Neural crest cell (in vitro differentiated cells): ENCODE results near the gene MDFIC2. TPM values are rescaled to one million over a fixed set of nuclear protein-coding genes. Genes with fewer than 3 reads are reported as not detected.

Experiments
- DNase-seq: peaks from one replicate; pipeline ENCODE4 v3.0.0; 2021; ENCODE audit warnings: low read depth, mixed read lengths, low spot score
- H3K27ac Mint-ChIP-seq: one replicate; pipeline ENCODE4 v1.8.0; 2021; ENCODE audit warnings: mild to moderate bottlenecking, mixed read lengths; ENCODE audit not compliant: unreplicated experiment
- H3K27me3 Mint-ChIP-seq: 2 replicates; pipeline ENCODE4 v1.8.0; 2021; ENCODE audit warnings: low read depth, mild to moderate bottlenecking, mixed read lengths
- H3K36me3 Mint-ChIP-seq: 2 replicates; pipeline ENCODE4 v1.8.0; 2021; ENCODE audit warnings: low read depth, mild to moderate bottlenecking, mixed read lengths
- H3K4me1 Mint-ChIP-seq: 2 replicates; pipeline ENCODE4 v1.8.0; 2021; ENCODE audit warnings: mixed read lengths
- H3K4me3 Mint-ChIP-seq: one replicate; pipeline ENCODE4 v1.8.0; 2021; ENCODE audit warnings: mild to moderate bottlenecking, mixed read lengths
- H3K9me3 Mint-ChIP-seq: 2 replicates; pipeline ENCODE4 v1.8.0; 2021; ENCODE audit warnings: mixed read lengths
- total RNA-seq: library from RNA; stranded (reverse); gene quantifications from 2 replicates; pipeline ENCODE4 v1.2.1, GENCODE V29; 2021
- TF ChIP-seq, protein P1 (sequence below): fragments of 200-600 bp; sonication (generic); conservative IDR thresholded peaks from 2 replicates; pipeline ENCODE4 v1.5.0; 2021; ENCODE audit warnings: antibody characterized with exemption, mild to moderate bottlenecking

MDFIC2 gene
- total RNA-seq, 1 donor from 2014 or later = not detected

DNA sequence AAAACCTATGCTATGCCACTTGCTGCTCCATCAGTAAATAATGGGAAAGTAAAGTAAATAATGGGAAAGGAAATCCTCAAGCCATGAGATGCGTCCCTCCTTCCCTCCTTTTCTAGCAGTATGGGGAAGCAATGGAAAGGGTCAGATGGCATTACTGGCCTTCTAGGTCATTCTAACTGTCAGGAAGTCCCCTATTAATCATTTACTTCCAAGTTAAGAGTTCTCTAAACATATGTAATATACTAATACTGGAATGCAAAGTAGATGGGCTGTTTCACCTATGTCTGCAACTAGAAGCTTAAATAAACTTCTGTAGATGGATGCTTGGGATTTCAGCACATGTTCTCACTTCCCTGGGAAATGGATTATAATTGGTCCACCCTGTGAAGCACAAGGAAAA lies 55.9 kb downstream of the MDFIC2 start:
- DNase-seq = no peak
- no peak overlapping the region for H3K27ac Mint-ChIP-seq
- H3K4me3 Mint-ChIP-seq = no peak overlapping the region
- H3K9me3 Mint-ChIP-seq = no peaks in the 10 kb centered on the region
- H3K27me3 Mint-ChIP-seq = peaks cover 4% of the 10 kb centered on the region
- TF ChIP-seq, protein P1, sequence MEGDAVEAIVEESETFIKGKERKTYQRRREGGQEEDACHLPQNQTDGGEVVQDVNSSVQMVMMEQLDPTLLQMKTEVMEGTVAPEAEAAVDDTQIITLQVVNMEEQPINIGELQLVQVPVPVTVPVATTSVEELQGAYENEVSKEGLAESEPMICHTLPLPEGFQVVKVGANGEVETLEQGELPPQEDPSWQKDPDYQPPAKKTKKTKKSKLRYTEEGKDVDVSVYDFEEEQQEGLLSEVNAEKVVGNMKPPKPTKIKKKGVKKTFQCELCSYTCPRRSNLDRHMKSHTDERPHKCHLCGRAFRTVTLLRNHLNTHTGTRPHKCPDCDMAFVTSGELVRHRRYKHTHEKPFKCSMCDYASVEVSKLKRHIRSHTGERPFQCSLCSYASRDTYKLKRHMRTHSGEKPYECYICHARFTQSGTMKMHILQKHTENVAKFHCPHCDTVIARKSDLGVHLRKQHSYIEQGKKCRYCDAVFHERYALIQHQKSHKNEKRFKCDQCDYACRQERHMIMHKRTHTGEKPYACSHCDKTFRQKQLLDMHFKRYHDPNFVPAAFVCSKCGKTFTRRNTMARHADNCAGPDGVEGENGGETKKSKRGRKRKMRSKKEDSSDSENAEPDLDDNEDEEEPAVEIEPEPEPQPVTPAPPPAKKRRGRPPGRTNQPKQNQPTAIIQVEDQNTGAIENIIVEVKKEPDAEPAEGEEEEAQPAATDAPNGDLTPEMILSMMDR = no peak
- no peaks in the 10 kb centered on the region for H3K36me3 Mint-ChIP-seq
- H3K4me1 Mint-ChIP-seq = no peaks in the 10 kb centered on the region

DNA sequence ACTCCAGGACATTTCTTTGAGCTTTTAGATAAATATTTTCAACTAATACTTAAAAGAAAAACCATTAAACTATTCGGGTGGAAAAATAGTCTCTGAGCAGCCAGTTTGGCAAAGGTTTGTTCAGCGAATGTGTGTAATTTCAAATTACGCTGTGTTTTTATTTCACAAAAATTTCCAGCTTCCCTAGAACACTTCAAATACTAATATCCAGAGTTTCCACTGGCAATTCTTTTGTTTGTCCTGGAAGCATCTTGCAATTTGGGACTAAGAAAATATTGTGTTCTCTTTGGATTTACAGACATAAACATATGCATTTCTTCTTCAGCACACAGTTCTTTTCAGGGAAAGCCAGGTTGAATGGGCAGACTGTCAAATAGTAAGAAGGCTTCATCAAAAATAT lies 61.9 kb downstream of the MDFIC2 start:
- Mint-ChIP-seq H3K36me3 (no peaks in the 10 kb centered on the region), H3K4me1 (no peaks in the 10 kb centered on the region), H3K27me3 (peaks cover 4% of the 10 kb centered on the region), H3K4me3 (no peak overlapping the region), H3K27ac (no peak overlapping the region), H3K9me3 (peaks cover 2% of the 10 kb centered on the region)
- DNase-seq = no peak
- TF ChIP-seq, protein P1 = no peak

DNA sequence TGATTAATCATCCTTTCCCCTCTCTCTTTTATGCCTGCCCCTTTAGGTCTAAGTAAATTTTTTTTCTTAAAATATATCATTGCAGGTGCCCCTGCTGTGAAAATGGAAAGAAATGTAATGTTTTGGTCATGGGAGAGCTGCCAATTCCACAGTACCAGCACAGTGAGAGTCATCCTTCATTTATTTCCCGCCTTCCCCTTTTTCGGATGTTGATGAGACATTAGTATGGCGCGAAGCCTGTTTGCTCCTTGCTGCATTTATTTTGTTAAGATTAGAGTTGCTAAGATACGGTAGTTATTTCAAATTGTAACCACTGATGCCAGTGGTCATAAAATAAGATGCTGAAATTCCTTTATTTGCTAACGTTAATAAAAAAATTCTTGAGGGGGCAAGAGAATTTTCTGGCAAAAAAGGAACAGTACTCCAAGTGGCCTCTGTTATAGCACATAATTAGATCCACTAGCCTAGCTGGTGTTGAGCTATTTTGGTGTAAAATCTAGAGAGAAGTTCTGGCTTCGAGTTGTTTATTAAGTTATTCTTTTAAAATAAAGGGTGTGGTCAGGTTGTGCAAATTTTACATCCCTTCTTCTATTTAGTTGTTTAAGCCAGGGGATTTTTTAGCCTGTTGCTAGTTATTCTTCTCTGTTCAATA lies 62.8 kb downstream of the MDFIC2 start:
- peaks cover 2% of the 10 kb centered on the region for H3K9me3 Mint-ChIP-seq
- TF ChIP-seq, protein P1 = no peak
- H3K4me3 Mint-ChIP-seq = no peak overlapping the region
- no peaks in the 10 kb centered on the region for H3K36me3 Mint-ChIP-seq
- no peak overlapping the region for H3K27ac Mint-ChIP-seq
- no peak for DNase-seq
- H3K4me1 Mint-ChIP-seq = no peaks in the 10 kb centered on the region
- H3K27me3 Mint-ChIP-seq = peaks cover 4% of the 10 kb centered on the region

DNA sequence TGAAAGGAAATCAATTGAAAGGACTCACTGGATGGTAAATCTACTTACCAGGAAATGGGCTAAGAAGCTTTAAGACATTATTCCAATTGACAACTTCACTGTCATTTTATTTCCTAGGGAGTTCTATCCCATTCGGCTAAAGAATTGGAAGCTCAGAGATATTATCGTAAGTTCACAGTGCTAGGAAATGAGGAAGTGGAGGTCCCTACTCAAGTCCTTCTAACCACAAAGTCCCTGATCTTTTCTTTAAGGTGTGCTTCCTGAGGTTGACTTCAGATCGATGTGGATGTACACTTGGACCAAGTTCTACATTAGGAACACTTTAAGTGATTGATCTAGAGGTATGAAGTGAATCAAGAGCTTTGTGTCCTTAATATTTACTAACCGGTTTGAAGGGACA lies 63.6 kb downstream of the MDFIC2 start:
- no peaks in the 10 kb centered on the region for H3K4me1 Mint-ChIP-seq
- no peak overlapping the region for H3K27ac Mint-ChIP-seq
- DNase-seq = no peak
- H3K9me3 Mint-ChIP-seq = peaks cover 2% of the 10 kb centered on the region
- H3K27me3 Mint-ChIP-seq = peaks cover 4% of the 10 kb centered on the region
- no peaks in the 10 kb centered on the region for H3K36me3 Mint-ChIP-seq
- no peak overlapping the region for H3K4me3 Mint-ChIP-seq
- TF ChIP-seq, protein P1 = no peak

DNA sequence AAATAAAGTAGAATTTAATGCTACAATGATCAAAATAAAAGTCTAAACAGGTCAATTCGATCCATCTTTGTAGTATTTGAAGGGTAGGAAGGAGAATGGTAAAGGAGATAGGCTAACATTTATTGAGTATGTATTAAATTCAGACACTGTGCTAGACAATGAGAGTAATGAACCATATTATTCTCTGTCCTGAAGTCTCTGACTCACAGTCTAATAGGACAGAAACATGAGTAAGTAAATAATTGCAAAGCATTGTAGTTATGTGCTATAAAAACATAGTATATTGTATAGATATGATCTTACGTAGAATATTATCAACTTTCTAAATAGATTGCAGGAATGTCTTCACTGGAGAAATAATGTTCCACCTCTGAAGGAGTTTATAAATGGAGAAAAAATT lies 64.5 kb downstream of the MDFIC2 start:
- DNase-seq = no peak
- no peaks in the 10 kb centered on the region for H3K4me1 Mint-ChIP-seq
- no peak overlapping the region for H3K4me3 Mint-ChIP-seq
- peaks cover 2% of the 10 kb centered on the region for H3K27me3 Mint-ChIP-seq
- TF ChIP-seq, protein P1 = no peak
- H3K27ac Mint-ChIP-seq = no peak overlapping the region
- H3K36me3 Mint-ChIP-seq = no peaks in the 10 kb centered on the region
- peaks cover 2% of the 10 kb centered on the region for H3K9me3 Mint-ChIP-seq
